ENCODE data around the gene CTSF. TPM values are rescaled to one million over a fixed set of nuclear protein-coding genes. Genes with fewer than 3 reads are reported as not detected.

CTSF gene
- total RNA-seq, 1 experiment from 2014 or later: 0.98 TPM

DNA sequence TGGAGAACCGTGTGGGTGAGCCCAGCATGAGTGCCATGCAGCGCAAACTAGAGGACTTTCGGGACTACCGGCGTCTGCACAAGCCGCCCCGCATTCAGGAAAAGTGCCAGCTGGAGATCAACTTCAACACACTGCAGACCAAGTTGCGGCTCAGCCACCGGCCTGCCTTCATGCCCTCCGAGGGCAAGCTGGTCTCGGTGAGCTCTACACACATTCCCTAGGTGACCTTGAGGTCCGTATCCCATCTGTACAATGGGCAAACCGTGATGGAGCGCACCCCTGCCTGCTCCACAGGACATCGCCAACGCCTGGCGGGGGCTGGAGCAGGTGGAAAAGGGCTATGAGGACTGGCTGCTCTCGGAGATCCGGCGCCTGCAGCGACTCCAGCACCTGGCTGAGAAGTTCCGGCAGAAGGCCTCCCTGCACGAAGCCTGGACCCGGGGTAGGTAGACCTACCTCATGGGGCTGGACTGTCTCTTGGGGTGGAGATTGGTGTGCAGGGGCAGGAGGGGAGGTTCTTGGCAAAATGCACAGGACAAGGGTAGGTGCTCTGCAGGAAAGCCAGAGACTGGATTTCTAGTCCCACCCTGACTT lies 10.6 kb downstream of the CTSF start:
- H2BK20ac ChIP-seq (ENCODE audit: low read depth, low read length, poor library complexity, severe bottlenecking): no peak overlapping the region
- no peak overlapping the region for H3K4me2 ChIP-seq (ENCODE audit: insufficient read depth, insufficient read length, low read length)
- peaks cover 18 to 81% (median 70%) of the 10 kb centered on the region in 3 experiments for H3K36me3 Mint-ChIP-seq (ENCODE audit: insufficient read depth in 1 of 3, low read depth in 3 of 3)
- H2AFZ ChIP-seq (ENCODE audit: low read length): no peak overlapping the region
- no peak overlapping the region for H3K4me3 Mint-ChIP-seq
- no peak overlapping the region for H3K27ac ChIP-seq (ENCODE audit: insufficient read length, low read depth, low read length)
- no peak overlapping the region for H3K4ac ChIP-seq (ENCODE audit: low read depth, low read length)
- no peak overlapping the region for H2BK120ac ChIP-seq (ENCODE audit: low read depth, low read length, poor library complexity, severe bottlenecking)
- no peak overlapping the region for H3K14ac ChIP-seq (ENCODE audit: insufficient read depth, low read length)
- no peak overlapping the region for H4K8ac ChIP-seq (replicated peaks; ENCODE audit: insufficient read length, low read depth, low read length)
- no peaks in the 10 kb centered on the region for H3K9me3 Mint-ChIP-seq
- H4K91ac ChIP-seq (ENCODE audit: insufficient read length, low read depth, low read length): no peak overlapping the region
- H4K5ac ChIP-seq (ENCODE audit: insufficient read length, low read depth, low read length): no peak overlapping the region
- peaks cover 2% of the 10 kb centered on the region for H3K23me2 ChIP-seq (ENCODE audit: insufficient read length, low read depth, low read length, poor library complexity, severe bottlenecking)
- H3K27ac Mint-ChIP-seq: no peak overlapping the region; a peak in 1 of 7 replicates
- no peak for DNase-seq
- peaks cover 0 to 6% of the 10 kb centered on the region in 2 experiments; a peak in 1 of 4 replicates for H3K4me1 Mint-ChIP-seq
- TF ChIP-seq, protein P1, sequence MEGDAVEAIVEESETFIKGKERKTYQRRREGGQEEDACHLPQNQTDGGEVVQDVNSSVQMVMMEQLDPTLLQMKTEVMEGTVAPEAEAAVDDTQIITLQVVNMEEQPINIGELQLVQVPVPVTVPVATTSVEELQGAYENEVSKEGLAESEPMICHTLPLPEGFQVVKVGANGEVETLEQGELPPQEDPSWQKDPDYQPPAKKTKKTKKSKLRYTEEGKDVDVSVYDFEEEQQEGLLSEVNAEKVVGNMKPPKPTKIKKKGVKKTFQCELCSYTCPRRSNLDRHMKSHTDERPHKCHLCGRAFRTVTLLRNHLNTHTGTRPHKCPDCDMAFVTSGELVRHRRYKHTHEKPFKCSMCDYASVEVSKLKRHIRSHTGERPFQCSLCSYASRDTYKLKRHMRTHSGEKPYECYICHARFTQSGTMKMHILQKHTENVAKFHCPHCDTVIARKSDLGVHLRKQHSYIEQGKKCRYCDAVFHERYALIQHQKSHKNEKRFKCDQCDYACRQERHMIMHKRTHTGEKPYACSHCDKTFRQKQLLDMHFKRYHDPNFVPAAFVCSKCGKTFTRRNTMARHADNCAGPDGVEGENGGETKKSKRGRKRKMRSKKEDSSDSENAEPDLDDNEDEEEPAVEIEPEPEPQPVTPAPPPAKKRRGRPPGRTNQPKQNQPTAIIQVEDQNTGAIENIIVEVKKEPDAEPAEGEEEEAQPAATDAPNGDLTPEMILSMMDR (conservative IDR thresholded peaks at IDR 0.05): no peak
- no peak overlapping the region for H3K18ac ChIP-seq (ENCODE audit: insufficient read length, low read depth, low read length)
- no peak overlapping the region for H3K9ac ChIP-seq (ENCODE audit: extremely low read depth, insufficient read length, low read length)
- no peaks in the 10 kb centered on the region for H3K27me3 ChIP-seq (ENCODE audit: insufficient read depth, low read length)
- H3K79me2 ChIP-seq (ENCODE audit: insufficient read depth, low read length): no peaks in the 10 kb centered on the region
- no peak overlapping the region for H3T11ph ChIP-seq (ENCODE audit: low read length)
- H4K20me1 ChIP-seq (ENCODE audit: control insufficient read depth, insufficient read depth, insufficient read length): no peaks in the 10 kb centered on the region
- WGBS (ENCODE audit: extremely low coverage, insufficient read length, low lambda C conversion rate): no CpG with 5 or more reads among the region's 24 CpGs
- no peaks in the 10 kb centered on the region for H3K79me1 ChIP-seq (ENCODE audit: insufficient read depth, low read depth, low read length, poor library complexity, severe bottlenecking)
- H2BK12ac ChIP-seq (ENCODE audit: insufficient read length, low read depth, low read length): no peak overlapping the region
- H2AK5ac ChIP-seq (ENCODE audit: insufficient read length, low read length): no peak overlapping the region
- H3K4me1 ChIP-seq (ENCODE audit: insufficient read depth, low read length): no peaks in the 10 kb centered on the region
- no peaks in the 10 kb centered on the region for H3K27me3 Mint-ChIP-seq (ENCODE audit: low read depth)
- H3K56ac ChIP-seq (ENCODE audit: insufficient read length, low read depth, low read length): no peak overlapping the region
- no peak overlapping the region for H3K23ac ChIP-seq (ENCODE audit: insufficient read length, low read depth, low read length)
- no peak overlapping the region for H2BK5ac ChIP-seq (ENCODE audit: insufficient read length, low read length)
- H2BK15ac ChIP-seq (ENCODE audit: low read depth, low read length): no peak overlapping the region
- no peaks in the 10 kb centered on the region for H3K9me3 ChIP-seq (ENCODE audit: control insufficient read depth, low read depth, low read length)
